Ramos (cell line): ENCODE results near the gene PHEX.

ENCODE experiments used
- in situ Hi-C: fragments of 300-500 bp; cut with MboI; formaldehyde crosslinking; loops from one replicate; pipeline ENCODE4 v1.14.3; 2022; ENCODE audit warnings: low sequenced_read_pairs; ENCODE audit not compliant: unreplicated experiment

The PHEX gene

DNA sequence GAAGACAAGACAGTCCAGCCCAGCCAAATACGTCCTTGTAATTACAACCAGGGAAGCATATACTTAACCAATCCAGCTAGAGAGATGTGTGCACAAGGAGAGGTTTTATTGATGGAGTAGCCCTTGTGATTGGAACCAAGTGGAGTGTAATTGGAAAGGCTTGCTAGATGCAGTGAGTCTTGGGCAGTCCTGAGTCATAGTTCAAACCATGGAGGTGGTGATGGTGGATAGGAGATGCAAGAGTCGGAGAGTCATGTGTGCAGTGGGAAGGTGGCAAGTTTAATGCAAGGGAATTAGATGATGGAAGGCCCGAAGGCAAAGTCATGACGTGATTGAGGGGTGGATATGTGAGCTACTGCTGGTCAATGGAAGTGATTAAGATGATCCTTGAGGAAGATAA is 63.7 kb downstream of the PHEX start:
- in situ Hi-C loops: no loop called here

GRCh38 chrX:22097012-22097694 is 65.0 kb downstream of the PHEX start:
- in situ Hi-C loops: no loop called here

- in situ Hi-C loops: no loop called here
Observed at GRCh38 chrX:22105231-22105630, 73.1 kb downstream of the PHEX start.

- in situ Hi-C loops: no loop called here
Observed at GRCh38 chrX:22105971-22106370, 73.8 kb downstream of the PHEX start.

DNA sequence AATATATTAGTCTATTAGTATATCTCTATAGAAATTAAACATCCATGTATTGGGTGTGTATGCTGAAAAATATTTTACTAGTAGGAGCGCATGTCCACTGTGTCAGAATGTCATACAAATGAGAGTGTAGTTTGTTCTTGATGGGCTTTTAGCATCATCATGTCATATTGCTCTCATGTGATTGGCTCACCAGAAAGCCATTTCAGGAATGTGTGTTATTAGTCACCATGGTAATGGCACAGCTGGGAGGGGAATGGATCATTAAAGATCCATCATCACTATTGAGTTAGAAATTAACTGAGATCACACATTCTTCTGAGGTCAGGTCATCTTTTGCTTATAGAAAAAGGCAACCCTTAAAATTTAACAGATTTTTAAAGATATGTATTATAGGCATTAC is 77.3 kb downstream of the PHEX start:
- in situ Hi-C loops: no loop called here

DNA sequence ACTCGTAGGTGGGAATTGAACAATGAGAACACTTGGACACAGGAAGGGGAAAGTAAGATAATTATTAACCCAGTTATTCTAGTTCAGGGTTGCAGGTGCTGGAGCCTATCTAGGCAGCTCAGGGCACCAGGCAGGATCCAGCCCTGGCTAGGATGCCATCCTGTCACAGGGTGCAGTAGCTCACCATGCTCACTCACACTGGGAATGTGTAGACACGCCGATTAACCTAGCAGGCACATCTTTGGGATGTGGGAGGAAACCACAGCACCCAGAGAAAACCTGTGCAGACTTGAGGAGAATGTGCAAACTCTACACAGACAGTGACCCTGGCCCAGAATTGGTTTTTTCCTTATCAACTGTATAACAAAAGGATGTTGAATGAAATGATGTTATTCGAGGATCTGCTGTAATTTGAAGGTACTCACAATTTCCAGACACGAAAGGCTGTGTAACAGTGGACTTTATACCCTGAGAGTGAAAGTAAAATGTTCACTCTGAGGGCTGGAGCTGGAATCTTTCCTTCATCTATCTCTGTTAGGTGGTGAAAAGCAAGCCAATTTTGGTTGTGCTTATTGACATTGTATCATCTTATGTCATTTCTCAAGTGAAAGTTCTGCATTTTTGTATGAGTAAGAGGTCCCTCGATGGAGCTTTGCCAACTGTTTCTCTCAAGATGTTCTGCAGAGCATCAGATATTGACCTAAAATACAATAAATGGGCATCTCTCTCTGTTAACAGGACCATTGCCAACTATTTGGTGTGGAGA is 78.8 kb downstream of the PHEX start:
- in situ Hi-C loops: no loop called here

GRCh38 chrX:22116605-22117546 is 84.8 kb downstream of the PHEX start:
- in situ Hi-C loops: no loop called here

- in situ Hi-C loops: no loop called here
Observed at GRCh38 chrX:22117633-22118032, 85.5 kb downstream of the PHEX start.

- in situ Hi-C loops: no loop called here
Observed at GRCh38 chrX:22118161-22118830, 86.2 kb downstream of the PHEX start.

GRCh38 chrX:22121161-22121560 is 89.0 kb downstream of the PHEX start:
- in situ Hi-C loops: no loop called here

- in situ Hi-C loops: no loop called here
Observed at GRCh38 chrX:22122510-22122909, 90.4 kb downstream of the PHEX start.

DNA sequence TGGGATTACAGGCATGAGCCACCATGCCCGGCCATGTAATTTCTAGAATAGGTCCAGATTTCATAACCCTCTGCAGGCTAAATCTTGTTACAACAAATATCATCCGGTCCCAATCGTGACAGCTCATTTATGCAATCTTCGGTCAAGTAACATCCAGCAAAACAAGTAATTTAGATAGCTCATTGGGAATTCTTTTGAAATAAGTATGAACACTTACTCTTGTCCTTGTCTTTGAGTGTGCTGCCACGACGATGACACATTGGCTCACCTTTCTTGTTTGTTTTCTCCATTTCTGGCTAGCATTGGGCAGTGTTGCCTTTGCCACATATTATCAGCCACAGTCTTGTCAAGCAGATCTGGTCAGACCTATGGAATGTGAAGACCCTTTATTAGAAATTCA is 92.0 kb downstream of the PHEX start:
- in situ Hi-C loops: no loop called here

DNA sequence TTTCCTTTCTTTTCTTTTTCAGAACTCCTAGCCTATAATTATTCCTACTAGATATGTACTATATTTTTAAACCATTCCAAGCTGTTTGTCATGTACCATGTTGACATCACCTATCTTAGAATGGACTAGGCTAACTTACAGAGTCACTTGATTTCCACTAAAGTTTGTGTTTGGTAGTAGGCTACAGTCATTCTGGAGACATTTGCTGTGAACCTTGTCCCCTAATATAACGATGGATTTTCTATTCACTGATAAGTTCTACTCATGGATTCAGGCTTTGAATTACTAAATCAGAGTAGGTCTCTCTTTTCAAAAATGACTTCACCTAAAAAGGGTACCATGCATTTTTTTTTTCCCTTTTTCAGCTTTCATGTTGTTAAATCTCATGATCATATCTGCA is 93.4 kb downstream of the PHEX start:
- in situ Hi-C loops: no loop called here

GRCh38 chrX:22126327-22126726 is 94.2 kb downstream of the PHEX start:
- in situ Hi-C loops: no loop called here

DNA sequence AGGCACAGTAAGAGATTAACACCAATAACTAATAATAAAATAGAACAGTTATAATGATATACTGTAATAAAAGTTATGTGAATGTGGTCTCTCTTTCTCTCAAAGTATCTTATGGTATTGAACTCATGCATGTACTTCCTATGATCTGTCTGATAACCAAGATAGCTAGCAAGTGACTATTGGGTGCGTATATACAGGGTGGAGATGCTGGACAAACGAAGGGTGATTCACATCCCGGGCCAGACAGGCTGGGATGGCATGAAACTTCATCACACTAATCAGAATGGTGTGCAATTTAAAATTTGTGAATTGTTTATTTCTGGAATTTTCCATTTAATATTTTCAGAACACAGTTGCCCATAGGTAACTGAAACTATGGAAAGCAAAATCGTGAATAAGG is 96.8 kb downstream of the PHEX start:
- in situ Hi-C loops: no loop called here

- in situ Hi-C loops: no loop called here
Observed at GRCh38 chrX:22134681-22135080, 102.6 kb downstream of the PHEX start.

DNA sequence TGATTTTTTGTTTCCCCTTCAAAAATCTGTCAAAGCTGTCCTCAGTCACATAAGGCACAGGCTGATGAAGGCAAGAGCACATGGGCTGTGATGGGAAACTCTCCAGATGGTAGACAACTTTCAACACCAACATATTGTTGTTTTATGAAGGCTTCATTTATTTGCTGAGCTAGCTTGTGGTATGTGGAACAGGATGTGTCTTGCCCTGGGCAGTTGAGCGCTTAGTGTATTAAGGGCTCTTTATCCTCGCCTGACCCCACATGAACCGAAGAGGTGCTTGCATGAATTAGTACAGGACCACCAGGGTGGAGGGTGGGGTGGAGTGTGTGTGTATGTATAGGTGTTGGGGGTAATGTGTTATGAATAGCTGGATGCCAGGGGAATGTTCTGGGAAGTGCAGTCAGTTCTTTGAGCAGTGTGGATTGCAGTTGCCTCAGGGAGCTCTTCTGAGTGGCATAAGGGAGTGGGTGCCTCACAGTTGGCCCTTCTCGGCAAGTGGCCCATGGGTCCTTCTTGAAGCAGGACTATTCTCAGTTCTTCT is 103.1 kb downstream of the PHEX start:
- in situ Hi-C loops: no loop called here

DNA sequence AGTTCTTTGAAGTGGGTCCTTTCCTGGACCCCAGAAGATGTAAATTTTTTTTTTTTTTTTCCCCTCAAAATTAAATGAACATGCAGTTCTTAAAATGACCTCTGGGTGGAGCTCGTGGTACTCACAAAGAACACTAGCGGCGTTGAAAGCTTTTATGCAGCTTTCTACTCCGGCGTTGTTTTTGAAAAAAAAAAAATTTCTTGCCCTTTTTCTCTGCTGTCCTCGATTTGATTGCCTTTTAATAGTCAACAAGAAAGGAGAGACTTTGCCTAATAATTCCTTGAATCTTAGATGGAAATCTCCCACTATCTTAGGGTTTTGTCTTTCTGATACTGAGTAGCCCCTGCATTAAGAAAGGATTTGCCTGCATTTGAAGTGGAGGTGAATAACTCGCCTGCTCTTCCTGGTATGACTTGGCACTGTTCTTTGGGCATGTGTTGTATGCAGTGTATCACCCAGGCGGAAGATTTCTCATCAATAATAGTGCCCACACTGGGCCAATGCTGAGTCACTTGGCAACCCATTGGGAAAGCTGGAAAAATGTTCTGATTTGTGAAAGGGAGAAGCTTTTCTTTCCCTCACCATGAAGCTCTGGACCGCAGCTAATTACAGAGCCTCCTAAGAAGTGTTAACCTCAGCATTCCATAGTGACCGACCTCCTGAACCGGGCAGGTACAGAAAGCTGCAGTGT is 104.0 kb downstream of the PHEX start:
- in situ Hi-C loops: no loop called here

GRCh38 chrX:22136711-22137110 is 104.6 kb downstream of the PHEX start:
- in situ Hi-C loops: no loop called here

DNA sequence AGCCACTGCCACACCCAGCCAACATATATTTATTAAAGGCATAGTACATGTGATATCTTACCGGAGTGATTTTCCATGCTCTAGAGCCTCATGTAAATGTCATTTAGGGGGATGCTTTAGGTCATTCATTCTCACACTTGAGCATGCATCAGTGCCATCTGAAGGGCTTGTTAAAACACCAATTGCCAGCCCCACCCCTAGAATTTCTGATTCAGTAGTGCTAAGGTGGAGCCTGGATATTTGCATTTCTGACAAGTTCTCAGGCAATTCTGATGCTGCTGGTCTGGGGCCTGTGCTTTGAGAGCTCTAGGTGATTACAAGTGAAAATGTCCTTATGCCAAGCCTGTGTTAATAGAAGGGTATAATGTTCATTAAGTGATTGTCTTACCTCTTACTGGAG is 107.7 kb downstream of the PHEX start:
- in situ Hi-C loops: no loop called here
